Progenitor cell of endocrine pancreas (in vitro differentiated cells): ENCODE results near the gene SPRY1. TPM values are rescaled to one million over a fixed set of nuclear protein-coding genes. Genes with fewer than 3 reads are reported as not detected.

Experiments used
- DNase-seq: peaks from one replicate; pipeline ENCODE4 v3.0.0; 2021; ENCODE audit warnings: low spot score; ENCODE audit not compliant: unreplicated experiment
- H3K27ac Mint-ChIP-seq: 2 replicates; pipeline ENCODE4 v1.8.0; 2021; ENCODE audit warnings: mild to moderate bottlenecking, moderate library complexity, mixed read lengths
- H3K27me3 Mint-ChIP-seq: 2 replicates; pipeline ENCODE4 v1.8.0; 2021; ENCODE audit warnings: mixed read lengths
- H3K36me3 Mint-ChIP-seq: 2 replicates; pipeline ENCODE4 v1.8.0; 2022; ENCODE audit warnings: mixed read lengths; ENCODE audit not compliant: insufficient read depth
- H3K4me1 Mint-ChIP-seq: 2 replicates; pipeline ENCODE4 v1.8.0; 2021; ENCODE audit warnings: low read depth, mixed read lengths
- H3K4me3 Mint-ChIP-seq: 2 replicates; pipeline ENCODE4 v1.8.0; 2021; ENCODE audit warnings: low read depth, mild to moderate bottlenecking, moderate library complexity, mixed read lengths
- H3K9me3 Mint-ChIP-seq: 2 replicates; pipeline ENCODE4 v1.8.0; 2021; ENCODE audit warnings: low read depth, mixed read lengths
- long read RNA-seq: library from polyadenylated mRNA; unstranded; transcript quantifications from one replicate; pipeline ENCODE4 v2.0.0, GENCODE V29; 2020
- total RNA-seq: library from RNA; stranded (reverse); gene quantifications from 2 replicates; pipeline ENCODE4 v1.2.1, GENCODE V29; 2021
- TF ChIP-seq, protein P1 (sequence below): fragments of 200-600 bp; sonication (generic); IDR thresholded peaks from one replicate; pipeline ENCODE4 v1.5.0; 2021; ENCODE audit warnings: antibody characterized with exemption, mild to moderate bottlenecking; ENCODE audit not compliant: unreplicated experiment

SPRY1 gene
- 52.0 and 54.1 TPM in 2 replicates for total RNA-seq
- long read RNA-seq, transcript SPRY1-204 (2 exons, 1,012 nt) = major isoform, 7 of 17 reads
- long read RNA-seq, partial matches to known transcripts = 0 of 17 reads
- long read RNA-seq, other reads (novel, unspliced or antisense) = 4 of 17 reads

DNA sequence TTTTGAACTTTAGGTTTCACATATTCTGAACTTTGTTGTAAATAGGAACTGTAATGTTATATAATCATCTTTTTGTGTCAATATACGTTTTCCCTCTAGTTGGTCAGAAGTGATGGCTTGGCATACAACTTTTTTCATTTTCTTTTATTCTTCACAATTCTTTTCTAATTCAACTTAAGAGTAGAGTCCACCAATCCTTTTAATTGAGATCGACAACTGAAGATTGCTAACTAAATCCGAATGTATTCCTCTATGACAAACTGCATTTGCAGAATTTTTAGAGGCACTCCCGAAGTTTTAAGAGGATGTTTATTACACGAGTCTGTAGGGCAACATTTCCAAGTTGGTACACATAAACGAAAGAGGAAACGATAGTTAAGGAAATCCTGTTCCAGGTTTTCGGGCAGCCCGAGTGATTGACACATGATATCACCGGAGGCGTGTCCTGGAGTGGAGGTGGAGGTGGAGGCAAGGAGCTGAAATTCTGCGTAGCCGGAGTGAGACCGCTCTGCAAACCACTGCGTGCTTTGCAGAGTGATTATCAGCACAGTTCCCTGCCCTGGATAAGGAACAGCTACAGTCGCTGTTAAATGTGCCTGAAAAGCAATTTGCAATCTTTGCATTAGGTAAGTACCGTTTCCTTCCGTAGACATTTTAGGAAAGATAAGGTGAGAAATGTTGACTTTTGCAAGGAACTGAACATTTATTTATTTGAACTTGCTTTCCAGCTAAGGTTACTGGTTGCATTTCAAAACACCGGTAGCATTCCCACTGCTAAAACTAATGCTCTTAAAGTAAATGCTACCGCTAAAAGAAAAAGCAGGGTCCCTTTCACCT, at the start of gene SPRY1:
TSS of gene SPRY1 (plus strand) at position 489 of the 837 bp plus-strand sequence. CDS start 4,797 bp downstream, outside the sequence.
- TF ChIP-seq, protein P1, sequence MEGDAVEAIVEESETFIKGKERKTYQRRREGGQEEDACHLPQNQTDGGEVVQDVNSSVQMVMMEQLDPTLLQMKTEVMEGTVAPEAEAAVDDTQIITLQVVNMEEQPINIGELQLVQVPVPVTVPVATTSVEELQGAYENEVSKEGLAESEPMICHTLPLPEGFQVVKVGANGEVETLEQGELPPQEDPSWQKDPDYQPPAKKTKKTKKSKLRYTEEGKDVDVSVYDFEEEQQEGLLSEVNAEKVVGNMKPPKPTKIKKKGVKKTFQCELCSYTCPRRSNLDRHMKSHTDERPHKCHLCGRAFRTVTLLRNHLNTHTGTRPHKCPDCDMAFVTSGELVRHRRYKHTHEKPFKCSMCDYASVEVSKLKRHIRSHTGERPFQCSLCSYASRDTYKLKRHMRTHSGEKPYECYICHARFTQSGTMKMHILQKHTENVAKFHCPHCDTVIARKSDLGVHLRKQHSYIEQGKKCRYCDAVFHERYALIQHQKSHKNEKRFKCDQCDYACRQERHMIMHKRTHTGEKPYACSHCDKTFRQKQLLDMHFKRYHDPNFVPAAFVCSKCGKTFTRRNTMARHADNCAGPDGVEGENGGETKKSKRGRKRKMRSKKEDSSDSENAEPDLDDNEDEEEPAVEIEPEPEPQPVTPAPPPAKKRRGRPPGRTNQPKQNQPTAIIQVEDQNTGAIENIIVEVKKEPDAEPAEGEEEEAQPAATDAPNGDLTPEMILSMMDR = no peak
- Mint-ChIP-seq H3K4me1 (peaks cover 25% of the 10 kb centered on the region), H3K9me3 (no peaks in the 10 kb centered on the region), H3K27me3 (no peaks in the 10 kb centered on the region), H3K36me3 (peaks cover 11% of the 10 kb centered on the region), H3K4me3 (peak within 1 kb of the TSS; percentile 82), H3K27ac (peak within 1 kb of the TSS; percentile 99)
- DNase-seq = peak; percentile 60

GRCh38 chr4:123346951-123347350, 49.6 kb upstream of the SPRY1 start:
- no peaks in the 10 kb centered on the region for H3K27me3 Mint-ChIP-seq
- no peak for DNase-seq
- H3K9me3 Mint-ChIP-seq = no peaks in the 10 kb centered on the region
- peaks cover 29% of the 10 kb centered on the region for H3K4me1 Mint-ChIP-seq
- TF ChIP-seq, protein P1 = no peak
- H3K4me3 Mint-ChIP-seq = no peak overlapping the region
- no peak overlapping the region for H3K27ac Mint-ChIP-seq
- no peaks in the 10 kb centered on the region for H3K36me3 Mint-ChIP-seq

GRCh38 chr4:123348946-123349345, 47.6 kb upstream of the SPRY1 start:
- TF ChIP-seq, protein P1 = no peak
- DNase-seq = no peak
- Mint-ChIP-seq H3K4me3 (no peak overlapping the region), H3K36me3 (no peaks in the 10 kb centered on the region), H3K4me1 (peaks cover 29% of the 10 kb centered on the region), H3K9me3 (no peaks in the 10 kb centered on the region), H3K27ac (no peak overlapping the region), H3K27me3 (no peaks in the 10 kb centered on the region)

- DNase-seq = no peak
- H3K4me1 Mint-ChIP-seq = peaks cover 29% of the 10 kb centered on the region
- peak overlapping the region; percentile 21 for H3K27ac Mint-ChIP-seq
- no peaks in the 10 kb centered on the region for H3K36me3 Mint-ChIP-seq
- H3K9me3 Mint-ChIP-seq = no peaks in the 10 kb centered on the region
- TF ChIP-seq, protein P1 = no peak
- no peak overlapping the region for H3K4me3 Mint-ChIP-seq
- H3K27me3 Mint-ChIP-seq = no peaks in the 10 kb centered on the region
Measured at GRCh38 chr4:123349421-123350190, 47.0 kb upstream of the SPRY1 start.

- no peaks in the 10 kb centered on the region for H3K9me3 Mint-ChIP-seq
- H3K4me3 Mint-ChIP-seq = no peak overlapping the region
- peaks cover 28% of the 10 kb centered on the region for H3K4me1 Mint-ChIP-seq
- TF ChIP-seq, protein P1 = peak; percentile 48
- no peaks in the 10 kb centered on the region for H3K36me3 Mint-ChIP-seq
- H3K27me3 Mint-ChIP-seq = no peaks in the 10 kb centered on the region
- DNase-seq = no peak
- peak overlapping the region; percentile 21 for H3K27ac Mint-ChIP-seq
Measured at GRCh38 chr4:123350191-123350544, 46.4 kb upstream of the SPRY1 start.
